Gastroesophageal sphincter (tissue), 4 donors: ENCODE data around the gene UTP25. TPM values are rescaled to one million over a fixed set of nuclear protein-coding genes. Genes with fewer than 3 reads are reported as not detected.

ENCODE experiments used
- ATAC-seq: fragments of 150-250 bp; one replicate; pipeline ENCODE4 v1.9.1; 2016; ENCODE audit warnings: mild to moderate bottlenecking, moderate library complexity
- H3K27ac ChIP-seq, 4 donors: fragments of 200-600 bp; sonication (generic) in 3 of 4; 1 replicate in 3 of 4; 2 replicates in 1 of 4; pipeline ENCODE4 v1.5.1; 2016 to 2019
- H3K27me3 ChIP-seq: fragments of 200-600 bp; sonication (generic); one replicate; pipeline ENCODE4 v1.5.1; 2019
- H3K36me3 ChIP-seq, 2 donors: fragments of 200-600 bp; sonication (generic); one replicate each; pipeline ENCODE4 v1.5.1; 2019; ENCODE audit warnings: control low read depth in 1 of 2
- H3K4me1 ChIP-seq, 3 donors: fragments of 200-600 bp; sonication (generic); 1 replicate in 2 of 3; 2 replicates in 1 of 3; pipeline ENCODE4 v1.5.1; 2016 to 2019; ENCODE audit warnings: control low read depth in 2 of 3
- H3K4me3 ChIP-seq, 2 donors: fragments of 200-600 bp; sonication (generic); one replicate each; pipeline ENCODE4 v1.5.1; 2019; ENCODE audit warnings: mild to moderate bottlenecking in 1 of 2, moderate library complexity in 1 of 2
- H3K9me3 ChIP-seq, 3 donors: fragments of 200-600 bp; sonication (generic); one replicate each; pipeline ENCODE4 v1.5.1; 2017 to 2019; ENCODE audit warnings: control low read depth in 2 of 3
- CTCF ChIP-seq, 4 experiments: fragments of 200-600 bp in 2 of 4; fragments of 450-650 bp in 2 of 4; sonication (generic) in 1 of 4; IDR thresholded peaks; one replicate each; pipeline ENCODE4 v1.5.1; 2017 to 2019; ENCODE audit warnings: antibody characterized with exemption in 4 of 4, mild to moderate bottlenecking in 2 of 4, moderate library complexity in 2 of 4
- EP300 ChIP-seq: sonication (generic); formaldehyde crosslinking; IDR thresholded peaks from one replicate; pipeline ENCODE4 v1.6.1; 2017; ENCODE audit warnings: antibody characterized with exemption, mild to moderate bottlenecking
- POLR2A ChIP-seq, 2 donors: fragments of 450-650 bp; IDR thresholded peaks; one replicate each; pipeline ENCODE4 v1.6.1; 2017; ENCODE audit warnings: antibody characterized with exemption in 2 of 2, mild to moderate bottlenecking in 2 of 2, moderate library complexity in 1 of 2
- POLR2AphosphoS5 ChIP-seq: sonication (generic); formaldehyde crosslinking; IDR thresholded peaks from one replicate; pipeline ENCODE4 v1.6.1; 2017; ENCODE audit warnings: antibody characterized with exemption
- WGBS, 2 donors: methylation state at CpG; one replicate each; pipeline ENCODE4 v1.1.5; 2018; ENCODE audit warnings: low coverage in 1 of 2; 5-methylcytosine and 5-hydroxymethylcytosine counted together
- total RNA-seq, 4 donors: library from RNA; depleted of rRNA; stranded (reverse); fragments of >200 nt; gene quantifications; one replicate each; pipeline ENCODE4 v1.1.0, GENCODE V29; 2016

The UTP25 gene
- total RNA-seq, 4 donors from 2014 or later, result 4.5 to 8.7 (median 8.0) TPM

DNA sequence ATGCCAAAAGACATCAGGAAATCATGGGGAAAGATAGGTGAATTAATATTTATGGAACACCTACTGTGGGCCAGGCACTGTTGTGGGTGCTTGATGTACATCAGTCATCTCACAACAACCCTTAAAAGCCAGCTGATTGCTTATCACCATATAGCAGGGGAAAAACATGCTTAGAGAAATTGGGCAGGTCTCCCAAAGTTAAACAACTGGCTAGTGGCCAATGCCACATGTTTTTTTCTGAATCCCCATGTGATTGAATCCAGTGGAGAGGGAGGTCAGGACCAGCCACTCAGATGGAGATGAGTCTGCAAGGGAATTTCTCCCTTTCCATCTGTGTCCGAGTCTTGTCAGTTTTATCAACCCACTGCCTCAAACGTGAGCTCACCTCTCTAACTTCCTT lies 33.5 kb downstream of the UTP25 start:
- Histone ChIP-seq H3K36me3 (no peaks in the 10 kb centered on the region), H3K9me3 (no peaks in the 10 kb centered on the region), H3K4me3 (no peak overlapping the region), H3K4me1 (peaks cover 0 to 10% (median 0%) of the 10 kb centered on the region in 3 donors), H3K27ac (no peak overlapping the region), H3K27me3 (peaks cover 8% of the 10 kb centered on the region)
- 52 to 90% methylated on average over 2 of the region's 2 CpGs for WGBS, 2 donors
- no peak for ATAC-seq
- no peak for TF ChIP-seq CTCF (IDR thresholded peaks at IDR 0.05)

DNA sequence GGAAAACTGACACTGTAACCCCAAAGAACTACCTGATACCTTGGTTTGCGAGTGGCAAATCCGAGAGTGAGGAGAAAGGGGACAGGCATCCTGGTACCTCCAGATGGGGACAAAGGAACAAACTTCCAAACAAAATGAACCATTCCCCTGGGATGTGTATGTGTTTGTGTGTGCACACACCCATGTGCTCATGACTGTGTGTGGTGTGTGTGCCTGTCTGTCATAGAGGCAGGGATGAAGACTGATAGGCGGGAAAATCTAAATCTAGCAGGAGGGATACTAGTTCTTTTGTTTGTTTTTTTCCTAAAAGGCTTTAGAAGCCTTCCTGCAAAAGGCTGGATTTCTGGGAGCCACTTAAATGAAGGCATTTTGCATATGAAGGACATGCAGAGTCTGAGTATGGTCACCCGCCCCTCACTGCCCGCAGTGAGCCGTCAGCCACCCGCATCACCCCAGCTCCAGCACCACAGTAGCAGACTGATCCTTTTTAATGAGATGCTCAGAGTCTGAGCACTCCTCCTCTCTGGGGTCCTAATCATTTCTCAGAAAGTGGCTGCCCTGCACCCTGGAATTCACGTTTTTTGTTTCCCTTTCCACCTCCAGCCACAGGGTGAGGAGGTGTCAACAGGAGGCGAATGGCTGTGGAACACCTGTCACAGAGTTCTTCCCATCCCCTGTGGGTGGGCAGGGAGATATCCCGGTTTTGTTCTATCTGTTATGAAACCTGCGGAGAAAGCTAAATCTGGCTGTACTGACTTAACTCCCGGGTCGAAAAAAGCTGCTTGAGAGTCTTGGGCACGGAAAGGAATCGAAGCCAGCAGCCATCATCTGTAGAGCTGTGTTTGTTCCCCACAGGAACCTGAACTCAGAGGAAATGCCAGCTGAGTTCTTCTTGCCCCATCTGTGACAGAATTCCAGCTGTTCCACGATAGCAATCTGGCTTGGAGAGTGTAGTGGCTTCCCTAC lies 34.9 kb downstream of the UTP25 start:
- H3K27ac ChIP-seq, result no peak overlapping the region
- no peaks in the 10 kb centered on the region for H3K36me3 ChIP-seq
- H3K4me1 ChIP-seq, result peaks cover 0 to 10% (median 0%) of the 10 kb centered on the region in 3 donors
- TF ChIP-seq POLR2AphosphoS5 (no peak), POLR2A (IDR thresholded peaks at IDR 0.05) (no peak), CTCF (IDR thresholded peaks at IDR 0.05) (no peak), EP300 (no peak)
- no peak for ATAC-seq
- no peak overlapping the region for H3K4me3 ChIP-seq
- peaks cover 0 to 11% (median 0%) of the 10 kb centered on the region in 3 donors for H3K9me3 ChIP-seq
- H3K27me3 ChIP-seq, result peaks cover 8% of the 10 kb centered on the region
- WGBS, 2 donors, result 47 to 60% methylated on average over 6 to 14 of the region's 16 CpGs

- ATAC-seq, result no peak
These were observed 36.2 kb downstream of the UTP25 start for GRCh38 chr1:209863766-209864485.

DNA sequence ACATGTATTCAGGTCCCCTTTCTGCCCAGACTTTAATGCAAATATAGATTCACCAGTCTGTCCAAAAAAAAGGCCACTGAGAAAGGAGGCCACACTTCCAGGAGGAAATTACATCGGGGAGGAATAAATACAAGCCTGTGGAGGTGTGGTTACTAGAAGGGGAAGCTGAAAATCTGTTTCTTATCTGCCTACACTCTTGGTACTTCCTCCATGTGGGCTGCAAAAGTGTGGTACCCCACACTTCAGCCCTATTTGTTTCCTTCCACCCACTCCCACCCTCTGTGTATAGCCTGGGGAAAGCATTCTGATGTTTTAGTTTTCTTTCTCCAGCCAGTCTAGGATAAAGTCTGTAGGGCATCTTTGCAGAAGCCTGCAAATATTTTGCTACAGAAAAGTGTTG lies 38.4 kb downstream of the UTP25 start:
- peaks cover 0 to 10% (median 0%) of the 10 kb centered on the region in 3 donors for H3K4me1 ChIP-seq
- TF ChIP-seq POLR2AphosphoS5 (no peak), EP300 (no peak), POLR2A (IDR thresholded peaks at IDR 0.05) (no peak), CTCF (IDR thresholded peaks at IDR 0.05) (no peak)
- H3K27ac ChIP-seq, result no peak overlapping the region
- 75% methylated on average over 1 of the region's 1 CpG; no CpG with 5 or more reads in 1 of the 2 donors for WGBS, 2 donors
- H3K36me3 ChIP-seq, result no peaks in the 10 kb centered on the region
- H3K4me3 ChIP-seq, result no peak overlapping the region
- ATAC-seq, result no peak
- H3K27me3 ChIP-seq, result peaks cover 8% of the 10 kb centered on the region
- peaks cover 0 to 12% (median 0%) of the 10 kb centered on the region in 3 donors for H3K9me3 ChIP-seq

More at GRCh38 chr1:209863766-209864485, 36.2 kb downstream of the UTP25 start:
- Histone ChIP-seq H3K36me3 (no peaks in the 10 kb centered on the region), H3K27ac (no peak overlapping the region), H3K4me1 (peaks cover 0 to 10% (median 0%) of the 10 kb centered on the region in 3 donors), H3K27me3 (peaks cover 8% of the 10 kb centered on the region), H3K4me3 (no peak overlapping the region), H3K9me3 (peaks cover 0 to 12% (median 0%) of the 10 kb centered on the region in 3 donors)
- TF ChIP-seq EP300 (no peak), POLR2AphosphoS5 (no peak), POLR2A (IDR thresholded peaks at IDR 0.05) (no peak), CTCF (IDR thresholded peaks at IDR 0.05) (no peak)
- WGBS, 2 donors, result 53 to 60% methylated on average over 2 to 4 of the region's 4 CpGs
